BJ (cell line): ENCODE data around the gene ENTPD8. TPM values are rescaled to one million over a fixed set of nuclear protein-coding genes. Genes with fewer than 3 reads are reported as not detected.

Experiments
- CTCF ChIA-PET: fragments of 350-600 bp; formaldehyde crosslinking; extraction: SDS; loops from one replicate; lab custom pipeline; 2021; ENCODE audit warnings: antibody characterized with exemption, inconsistent platforms; lab: Yijun Ruan, JAX
- POLR2A ChIA-PET: fragments of 300-600 bp; sonication (Branson Sonifier 250); formaldehyde crosslinking; extraction: SDS; loops from one replicate; lab custom pipeline; 2021; ENCODE audit warnings: antibody characterized with exemption; lab: Charles Lee
- DNase-seq: peaks from one replicate; pipeline ENCODE4 v3.0.0-alpha.2; 2011; ENCODE audit warnings: low read depth
- H3K27me3 ChIP-seq: 2 replicates; pipeline ENCODE4 v1.6.0; 2011; ENCODE audit warnings: low read length; ENCODE audit not compliant: control insufficient read depth, insufficient read depth
- H3K36me3 ChIP-seq: 2 replicates; pipeline ENCODE4 v1.5.1; 2011; ENCODE audit warnings: low read length; ENCODE audit not compliant: control insufficient read depth, insufficient read depth
- H3K4me3 ChIP-seq: 2 replicates; pipeline ENCODE4 v1.5.1; 2011; ENCODE audit warnings: low read depth, mild to moderate bottlenecking, control low read depth, low read length
- CTCF ChIP-seq: IDR thresholded peaks from 2 replicates; pipeline ENCODE4 v1.5.1; 2011; ENCODE audit warnings: low read depth, mild to moderate bottlenecking, control low read depth, inconsistent platforms, low read length, moderate library complexity; ENCODE audit not compliant: insufficient read depth
- polyA plus RNA-seq: library from polyadenylated mRNA; depleted of rRNA; stranded (reverse); fragments of >200 nt; gene quantifications from 2 replicates; pipeline ENCODE4 v1.2.3, GENCODE V29; 2011

Gene ENTPD8
- polyA plus RNA-seq, 1 experiment, result not detected

- POLR2A ChIA-PET, result no interaction called here
- Histone ChIP-seq H3K4me3 (no peak overlapping the region), H3K36me3 (no peaks in the 10 kb centered on the region), H3K27me3 (no peaks in the 10 kb centered on the region)
- no peak for DNase-seq
- TF ChIP-seq CTCF, result no peak
- CTCF ChIA-PET, result no interaction called here
These were observed 43.6 kb upstream of the ENTPD8 start for GRCh38 chr9:137484551-137485315.

- TF ChIP-seq CTCF, result no peak
- CTCF ChIA-PET, result interaction anchor here (1.0 to 1.1 kb wide), 4 partner anchors 22 to 59 kb away, joined by 3 read pairs; partner anchors contain the start of genes EXD3 and NOXA1
- Histone ChIP-seq H3K27me3 (no peaks in the 10 kb centered on the region), H3K36me3 (no peaks in the 10 kb centered on the region), H3K4me3 (no peak overlapping the region)
- peak; percentile 84 for DNase-seq
- POLR2A ChIA-PET, result no interaction called here
These were observed 41.1 kb upstream of the ENTPD8 start for GRCh38 chr9:137482094-137482781.

- ChIA-PET CTCF (no interaction called here), POLR2A (no interaction called here)
- H3K36me3 ChIP-seq, result no peaks in the 10 kb centered on the region
- H3K27me3 ChIP-seq, result no peaks in the 10 kb centered on the region
- no peak for TF ChIP-seq CTCF
- DNase-seq, result no peak
- no peak overlapping the region for H3K4me3 ChIP-seq
These were observed 39.8 kb upstream of the ENTPD8 start for GRCh38 chr9:137480686-137481683.

- TF ChIP-seq CTCF, result no peak
- ChIA-PET CTCF (no interaction called here), POLR2A (no interaction called here)
- DNase-seq, result no peak
- Histone ChIP-seq H3K27me3 (no peaks in the 10 kb centered on the region), H3K4me3 (no peak overlapping the region), H3K36me3 (no peaks in the 10 kb centered on the region)
These were observed 38.9 kb upstream of the ENTPD8 start for GRCh38 chr9:137479892-137480685.
